ENCODE data around the gene C5orf46.
"Not testable (repeated sequence)": the region's sequence is repeated elsewhere in the genome, so short reads cannot be mapped to it uniquely, and the experiment has no call there.

GRCh38 chr5:147872744-147873435, 33.4 kb downstream of the C5orf46 start:
- not testable (repeated sequence) for TF ChIP-seq TCF4 (CRISPR knock-in tag; IDR thresholded peaks at IDR 0.05; ENCODE audit: borderline replicate concordance); ZFP3 (CRISPR knock-in tag; IDR thresholded peaks at IDR 0.05); RARB (CRISPR knock-in tag; IDR thresholded peaks at IDR 0.05); PATZ1 (CRISPR knock-in tag; IDR thresholded peaks at IDR 0.05; ENCODE audit: borderline replicate concordance); CREB5 (CRISPR knock-in tag; IDR thresholded peaks at IDR 0.05; ENCODE audit: low read depth); SNAI2 (CRISPR knock-in tag; IDR thresholded peaks at IDR 0.05); ARNTL (CRISPR knock-in tag; IDR thresholded peaks at IDR 0.05; ENCODE audit: borderline replicate concordance, low read depth); ZFP30 (CRISPR knock-in tag; IDR thresholded peaks at IDR 0.05); OSR1 (CRISPR knock-in tag; IDR thresholded peaks at IDR 0.05); ZNF565 (CRISPR knock-in tag; conservative IDR thresholded peaks at IDR 0.05; ENCODE audit: low read depth)

Measured in SK-N-SH treated with all-trans-retinoic acid at 6 μM for 48 hours (cell line).